Duodenal mucosa (tissue), 2 donors: ENCODE measurements around the gene FUT6.

ENCODE experiments used
- H3K27ac ChIP-seq: one replicate; pipeline ENCODE4 v1.7.0; 2013; ENCODE audit warnings: low read depth, low read length
- H3K27me3 ChIP-seq, 2 donors: one replicate each; pipeline ENCODE4 v1.7.0; 2013; ENCODE audit warnings: low read length in 2 of 2, control low read depth in 1 of 2; ENCODE audit not compliant: insufficient read depth in 2 of 2, control insufficient read depth in 1 of 2
- H3K36me3 ChIP-seq, 2 donors: one replicate each; pipeline ENCODE4 v1.7.0; 2013; ENCODE audit warnings: low read length in 2 of 2, control low read depth in 1 of 2; ENCODE audit not compliant: insufficient read depth in 2 of 2, control insufficient read depth in 1 of 2
- H3K4me1 ChIP-seq, 2 donors: one replicate each; pipeline ENCODE4 v1.7.0; 2013; ENCODE audit warnings: low read length in 2 of 2, control low read depth in 1 of 2; ENCODE audit not compliant: insufficient read depth in 2 of 2, control insufficient read depth in 1 of 2
- H3K4me3 ChIP-seq, 2 donors: one replicate each; pipeline ENCODE4 v1.7.0; 2013; ENCODE audit warnings: low read length in 2 of 2, low read depth in 1 of 2
- H3K9ac ChIP-seq, 2 donors: one replicate each; pipeline ENCODE4 v1.7.0; 2013; ENCODE audit warnings: low read length in 2 of 2, low read depth in 1 of 2
- H3K9me3 ChIP-seq, 2 donors: one replicate each; pipeline ENCODE4 v1.7.0; 2013; ENCODE audit warnings: low read length in 2 of 2, control low read depth in 1 of 2; ENCODE audit not compliant: control insufficient read depth in 1 of 2

FUT6 gene

GRCh38 chr19:5793188-5793587 is 46.3 kb downstream of the FUT6 start:
- H3K9me3 ChIP-seq: no peaks in the 10 kb centered on the region
- H3K4me1 ChIP-seq: peaks cover 0 to 6% of the 10 kb centered on the region in 2 donors
- no peak overlapping the region for H3K4me3 ChIP-seq
- H3K36me3 ChIP-seq: peaks cover 3 to 18% of the 10 kb centered on the region in 2 donors
- H3K9ac ChIP-seq: no peak overlapping the region
- no peaks in the 10 kb centered on the region for H3K27me3 ChIP-seq
- H3K27ac ChIP-seq: no peak overlapping the region

GRCh38 chr19:5792224-5792623 is 47.3 kb downstream of the FUT6 start:
- Histone ChIP-seq H3K36me3 (peaks cover 6 to 27% of the 10 kb centered on the region in 2 donors), H3K27ac (no peak overlapping the region), H3K4me1 (peaks cover 0 to 6% of the 10 kb centered on the region in 2 donors), H3K4me3 (no peak overlapping the region), H3K9me3 (no peaks in the 10 kb centered on the region), H3K9ac (no peak overlapping the region), H3K27me3 (no peaks in the 10 kb centered on the region)

- Histone ChIP-seq H3K27ac (peak within 1 kb of the TSS; percentile 95), H3K36me3 (peaks cover 19 to 41% of the 10 kb centered on the region in 2 donors), H3K9ac (peak within 1 kb of the TSS; percentile 85 to 86), H3K27me3 (no peaks in the 10 kb centered on the region), H3K4me3 (peak within 1 kb of the TSS; percentile 83 to 98), H3K4me1 (peaks cover 0 to 6% of the 10 kb centered on the region in 2 donors), H3K9me3 (no peaks in the 10 kb centered on the region)
Measured at GRCh38 chr19:5790559-5791520, 48.7 kb downstream of the FUT6 start, which contains the start of gene DUS3L. TSS of gene DUS3L (minus strand) at chr19:5791163. CDS start at chr19:5791141, 22 bp downstream.

- peaks cover 19 to 49% of the 10 kb centered on the region in 2 donors for H3K36me3 ChIP-seq
- H3K27me3 ChIP-seq: no peaks in the 10 kb centered on the region
- H3K9me3 ChIP-seq: no peaks in the 10 kb centered on the region
- H3K4me1 ChIP-seq: peaks cover 0 to 6% of the 10 kb centered on the region in 2 donors
- H3K9ac ChIP-seq: peak overlapping the region in 1 of 2 donors; percentile 85
- H3K27ac ChIP-seq: no peak overlapping the region
- H3K4me3 ChIP-seq: peak overlapping the region; percentile 83 to 98
Measured at GRCh38 chr19:5789886-5790558, 49.5 kb downstream of the FUT6 start.

- Histone ChIP-seq H3K4me3 (no peak overlapping the region), H3K27me3 (no peaks in the 10 kb centered on the region), H3K27ac (no peak overlapping the region), H3K9ac (no peak overlapping the region), H3K9me3 (no peaks in the 10 kb centered on the region), H3K4me1 (peaks cover 0 to 6% of the 10 kb centered on the region in 2 donors), H3K36me3 (peaks cover 19 to 54% of the 10 kb centered on the region in 2 donors)
Measured at GRCh38 chr19:5789351-5789761, 50.1 kb downstream of the FUT6 start.

GRCh38 chr19:5788422-5788821 is 51.1 kb downstream of the FUT6 start:
- H3K4me3 ChIP-seq: no peak overlapping the region
- no peaks in the 10 kb centered on the region for H3K9me3 ChIP-seq
- peaks cover 19 to 57% of the 10 kb centered on the region in 2 donors for H3K36me3 ChIP-seq
- peaks cover 0 to 6% of the 10 kb centered on the region in 2 donors for H3K4me1 ChIP-seq
- no peaks in the 10 kb centered on the region for H3K27me3 ChIP-seq
- H3K27ac ChIP-seq: no peak overlapping the region
- no peak overlapping the region for H3K9ac ChIP-seq

- Histone ChIP-seq H3K9ac (no peak overlapping the region), H3K27ac (no peak overlapping the region), H3K4me1 (peaks cover 0 to 6% of the 10 kb centered on the region in 2 donors), H3K9me3 (no peaks in the 10 kb centered on the region), H3K4me3 (no peak overlapping the region), H3K27me3 (no peaks in the 10 kb centered on the region), H3K36me3 (peaks cover 19 to 57% of the 10 kb centered on the region in 2 donors)
Measured at GRCh38 chr19:5787409-5788182, 51.9 kb downstream of the FUT6 start.

GRCh38 chr19:5786593-5787408 is 52.7 kb downstream of the FUT6 start:
- Histone ChIP-seq H3K27me3 (no peaks in the 10 kb centered on the region), H3K36me3 (peaks cover 19 to 57% of the 10 kb centered on the region in 2 donors), H3K9ac (no peak overlapping the region), H3K4me1 (peaks cover 0 to 6% of the 10 kb centered on the region in 2 donors), H3K4me3 (no peak overlapping the region), H3K27ac (no peak overlapping the region), H3K9me3 (no peaks in the 10 kb centered on the region)

- no peaks in the 10 kb centered on the region for H3K27me3 ChIP-seq
- H3K9ac ChIP-seq: no peak overlapping the region
- no peaks in the 10 kb centered on the region for H3K9me3 ChIP-seq
- H3K4me1 ChIP-seq: peaks cover 0 to 6% of the 10 kb centered on the region in 2 donors
- no peak overlapping the region for H3K27ac ChIP-seq
- H3K4me3 ChIP-seq: no peak overlapping the region
- peaks cover 19 to 57% of the 10 kb centered on the region in 2 donors for H3K36me3 ChIP-seq
Measured at GRCh38 chr19:5785423-5785822, 54.1 kb downstream of the FUT6 start.
